Keratinocyte (primary cell): Measurements from ENCODE around the gene C15orf61. TPM values are rescaled to one million over a fixed set of nuclear protein-coding genes. Genes with fewer than 3 reads are reported as not detected.

ENCODE experiments used
- DNase-seq: peaks from one replicate; pipeline ENCODE4 v3.0.0-alpha.2; 2011; ENCODE audit warnings: low read depth, missing footprints, low spot score
- FAIRE-seq: peaks from 2 replicates; lab custom pipeline; 2011; peaks lifted over from hg19 to GRCh38; lab: Jason Lieb, UNC
- H2AFZ ChIP-seq: 2 replicates; pipeline ENCODE4 v1.6.0; 2012; ENCODE audit warnings: low read length, control low read depth, inconsistent platforms; ENCODE audit not compliant: control insufficient read depth
- H3K27ac ChIP-seq: 2 replicates; pipeline ENCODE4 v1.5.1; 2011; ENCODE audit warnings: low read length; ENCODE audit not compliant: control insufficient read depth, insufficient read depth
- H3K27me3 ChIP-seq: 3 replicates; pipeline ENCODE4 v1.6.0; 2011; ENCODE audit warnings: low read length; ENCODE audit not compliant: control insufficient read depth, insufficient read depth; ENCODE audit errors: extremely low read depth
- H3K36me3 ChIP-seq, 2 experiments: 2 replicates in 1 of 2; 3 replicates in 1 of 2; pipeline ENCODE4 v1.5.1; 2011; ENCODE audit warnings: low read length in 2 of 2, mild to moderate bottlenecking in 1 of 2; ENCODE audit not compliant: control insufficient read depth in 2 of 2, insufficient read depth in 2 of 2; ENCODE audit errors: extremely low read depth in 1 of 2
- H3K4me1 ChIP-seq: 3 replicates; pipeline ENCODE4 v1.5.1; 2011; ENCODE audit warnings: low read length; ENCODE audit not compliant: control insufficient read depth, insufficient read depth; ENCODE audit errors: extremely low read depth
- H3K4me2 ChIP-seq: 3 replicates; pipeline ENCODE4 v1.6.0; 2011; ENCODE audit warnings: low read depth, low read length; ENCODE audit not compliant: control insufficient read depth, insufficient read depth; ENCODE audit errors: extremely low read depth
- H3K4me3 ChIP-seq, 3 experiments: fragments of 200-600 bp in 1 of 3; sonication (generic) in 1 of 3; 2 replicates in 2 of 3; 3 replicates in 1 of 3; pipeline ENCODE4 v1.5.1; 2011 to 2016; ENCODE audit warnings: low read length in 3 of 3, mild to moderate bottlenecking in 3 of 3, control low read depth in 2 of 3, inconsistent platforms in 1 of 3, low read depth in 1 of 3, mixed read lengths in 1 of 3, mixed run types in 1 of 3, moderate library complexity in 1 of 3; ENCODE audit not compliant: control insufficient read depth in 2 of 3, insufficient read depth in 2 of 3; ENCODE audit errors: extremely low read depth in 1 of 3
- H3K79me2 ChIP-seq: 2 replicates; pipeline ENCODE4 v1.6.0; 2012; ENCODE audit warnings: low read length; ENCODE audit not compliant: control insufficient read depth, insufficient read depth
- H3K9ac ChIP-seq: 3 replicates; pipeline ENCODE4 v1.6.0; 2011; ENCODE audit warnings: low read length; ENCODE audit not compliant: control insufficient read depth, insufficient read depth; ENCODE audit errors: extremely low read depth
- H3K9me1 ChIP-seq: 3 replicates; pipeline ENCODE4 v1.6.0; 2011; ENCODE audit warnings: low read length; ENCODE audit not compliant: control insufficient read depth, insufficient read depth; ENCODE audit errors: extremely low read depth
- H3K9me3 ChIP-seq: 2 replicates; pipeline ENCODE4 v1.5.1; 2012; ENCODE audit warnings: low read depth, low read length; ENCODE audit not compliant: control insufficient read depth
- H4K20me1 ChIP-seq: 3 replicates; pipeline ENCODE4 v1.6.0; 2011; ENCODE audit warnings: low read length; ENCODE audit not compliant: control insufficient read depth, insufficient read depth; ENCODE audit errors: extremely low read depth
- CTCF ChIP-seq, 3 experiments: IDR thresholded peaks in 1 of 3; conservative IDR thresholded peaks in 1 of 3; optimal IDR thresholded peaks in 1 of 3; 2 replicates in 2 of 3; 3 replicates in 1 of 3; pipeline versions ENCODE3 to v1.5.1; 2011; ENCODE audit warnings: low read length in 3 of 3, mild to moderate bottlenecking in 3 of 3, moderate library complexity in 2 of 3, control low read depth in 1 of 3, inconsistent platforms in 1 of 3; ENCODE audit not compliant: insufficient read depth in 2 of 3; ENCODE audit errors: extremely low read depth in 1 of 3
- EZH2 ChIP-seq: IDR thresholded peaks from one replicate; pipeline ENCODE4 v1.6.1; 2012; ENCODE audit warnings: inconsistent platforms, mild to moderate bottlenecking, low read length, moderate library complexity
- dilution Hi-C: fragments of 300-500 bp; cut with MboI; formaldehyde crosslinking; loops from one replicate; pipeline ENCODE4 v1.7.0; 2020; ENCODE audit warnings: low sequenced_read_pairs; ENCODE audit not compliant: extremely low pct_ligation_motif_present
- polyA plus RNA-seq, 5 experiments: library from polyadenylated mRNA; depleted of rRNA in 3 of 5; stranded (reverse) in 3 of 5; stranded (forward) in 1 of 5; unstranded in 1 of 5; fragments of >200 nt; gene quantifications; 1 replicate in 1 of 5; 2 replicates in 3 of 5; 3 replicates in 1 of 5; pipeline versions ENCODE4 v1.2.1 to v1.2.3, GENCODE V29; 2011 to 2012; ENCODE audit warnings: missing spikeins in 2 of 5, low read depth in 1 of 5, low replicate concordance in 1 of 5

C15orf61 gene
- polyA plus RNA-seq, 1 donor (not counting 4 experiments of a cell fraction or from before 2014, with no cell fraction given): 2.6 TPM

- H3K79me2 ChIP-seq: no peaks in the 10 kb centered on the region
- dilution Hi-C loops: no loop called here
- H3K9ac ChIP-seq: no peak overlapping the region
- H3K36me3 ChIP-seq: no peaks in the 10 kb centered on the region
- no peak overlapping the region for H3K4me3 ChIP-seq
- DNase-seq: no peak
- H3K4me1 ChIP-seq: no peaks in the 10 kb centered on the region
- H3K27me3 ChIP-seq: no peaks in the 10 kb centered on the region
- no peaks in the 10 kb centered on the region for H3K9me1 ChIP-seq
- H3K27ac ChIP-seq: no peak overlapping the region
- TF ChIP-seq EZH2 (no peak), CTCF (optimal IDR thresholded peaks at IDR 0.05 in 1 of 3, IDR thresholded peaks at IDR 0.05 in 1 of 3, conservative IDR thresholded peaks at IDR 0.05 in 1 of 3; ENCODE audit: extremely low read depth in 1 of 3, insufficient read depth in 2 of 3, low read length in 3 of 3) (no peak)
- H3K9me3 ChIP-seq: no peaks in the 10 kb centered on the region
- H2AFZ ChIP-seq: no peak overlapping the region
- FAIRE-seq: no peak
- no peak overlapping the region for H3K4me2 ChIP-seq
- no peaks in the 10 kb centered on the region for H4K20me1 ChIP-seq
These were observed 50.9 kb downstream of the C15orf61 start for GRCh38 chr15:67571648-67572415.

GRCh38 chr15:67573194-67573593 is 52.3 kb downstream of the C15orf61 start:
- dilution Hi-C loops: no loop called here
- no peak overlapping the region for H3K4me3 ChIP-seq
- H3K27me3 ChIP-seq: no peaks in the 10 kb centered on the region
- no peak overlapping the region for H3K4me2 ChIP-seq
- no peaks in the 10 kb centered on the region for H3K4me1 ChIP-seq
- no peak overlapping the region for H3K27ac ChIP-seq
- no peaks in the 10 kb centered on the region for H3K9me3 ChIP-seq
- H3K36me3 ChIP-seq: no peaks in the 10 kb centered on the region
- H3K79me2 ChIP-seq: no peaks in the 10 kb centered on the region
- TF ChIP-seq CTCF (optimal IDR thresholded peaks at IDR 0.05 in 1 of 3, IDR thresholded peaks at IDR 0.05 in 1 of 3, conservative IDR thresholded peaks at IDR 0.05 in 1 of 3; ENCODE audit: extremely low read depth in 1 of 3, insufficient read depth in 2 of 3, low read length in 3 of 3) (no peak), EZH2 (no peak)
- H4K20me1 ChIP-seq: no peaks in the 10 kb centered on the region
- H3K9ac ChIP-seq: no peak overlapping the region
- H2AFZ ChIP-seq: no peak overlapping the region
- no peaks in the 10 kb centered on the region for H3K9me1 ChIP-seq
- FAIRE-seq (no peak), DNase-seq (no peak)
